Activated CD4-positive, alpha-beta T cell treated with anti-CD3 and anti-CD28 coated beads for 1 hour (primary cell): Measurements from ENCODE around the gene USP40.

Experiments
- DNase-seq: peaks from one replicate; pipeline ENCODE4 v3.0.0-alpha.2; 2020

Gene USP40

DNA sequence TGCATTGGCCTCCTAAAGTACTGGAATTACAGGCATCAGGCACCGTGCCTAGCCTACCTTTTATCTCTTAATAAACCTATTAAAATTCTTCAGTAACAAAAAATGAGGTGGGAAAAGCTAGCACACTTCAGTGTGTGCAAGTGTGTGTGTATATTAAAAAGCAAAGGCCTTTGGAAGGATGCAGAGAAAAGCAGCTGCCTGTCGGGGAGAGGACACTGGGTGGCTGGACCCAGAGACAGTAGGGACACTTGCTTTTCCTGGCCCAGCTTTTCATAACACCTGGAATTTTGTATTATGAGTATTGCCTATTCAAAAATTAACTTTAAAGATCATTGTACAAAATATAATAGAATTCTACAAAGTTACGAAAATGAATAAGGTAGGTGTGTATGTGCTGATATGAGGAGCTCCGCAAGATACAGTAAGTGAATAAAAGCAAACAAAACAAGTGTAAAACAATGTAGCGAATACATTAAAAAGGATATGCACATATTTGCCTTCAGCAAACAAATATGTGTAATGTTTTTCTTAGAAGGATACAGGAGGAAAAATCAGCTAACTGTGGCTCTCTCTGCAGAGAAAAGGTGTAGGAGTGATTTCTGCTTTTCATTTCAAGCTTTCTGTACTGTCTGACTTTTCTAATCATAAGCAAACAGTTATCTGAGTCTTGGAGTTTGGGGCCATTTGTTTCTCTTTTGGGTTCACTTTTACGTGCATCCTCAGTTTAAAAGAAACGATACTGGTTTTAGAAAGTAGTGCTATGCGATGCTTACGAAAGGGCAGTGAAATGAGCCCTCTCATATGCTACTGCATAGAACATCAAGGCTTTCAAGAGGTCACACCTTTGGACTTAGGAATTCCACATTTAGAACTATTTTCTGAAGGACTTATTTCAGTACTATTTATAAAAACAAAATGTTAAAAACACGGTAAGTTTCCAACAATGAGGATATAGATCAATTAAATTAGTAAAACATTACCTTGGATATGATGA is 70.8 kb downstream of the USP40 start:
- no peak for DNase-seq

DNA sequence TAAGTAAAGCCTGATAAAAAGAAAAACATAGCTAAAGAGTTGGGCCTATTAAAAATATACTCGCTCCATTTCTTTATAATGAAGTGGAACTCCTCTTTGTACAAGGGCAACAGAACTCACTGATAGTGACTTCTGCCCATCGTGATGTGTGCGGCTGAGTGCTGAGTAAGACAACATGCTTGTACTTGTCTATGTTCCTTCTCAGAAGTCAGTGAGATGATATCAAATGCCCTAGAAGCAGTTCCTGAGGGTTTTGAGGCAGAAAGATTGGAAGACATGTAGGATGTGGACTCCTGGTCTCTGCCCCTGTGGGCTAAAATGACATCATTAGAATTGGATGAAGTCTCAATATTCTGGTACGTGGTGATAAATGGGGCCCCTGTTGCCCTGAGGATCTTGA is 73.8 kb downstream of the USP40 start:
- DNase-seq = no peak

DNA sequence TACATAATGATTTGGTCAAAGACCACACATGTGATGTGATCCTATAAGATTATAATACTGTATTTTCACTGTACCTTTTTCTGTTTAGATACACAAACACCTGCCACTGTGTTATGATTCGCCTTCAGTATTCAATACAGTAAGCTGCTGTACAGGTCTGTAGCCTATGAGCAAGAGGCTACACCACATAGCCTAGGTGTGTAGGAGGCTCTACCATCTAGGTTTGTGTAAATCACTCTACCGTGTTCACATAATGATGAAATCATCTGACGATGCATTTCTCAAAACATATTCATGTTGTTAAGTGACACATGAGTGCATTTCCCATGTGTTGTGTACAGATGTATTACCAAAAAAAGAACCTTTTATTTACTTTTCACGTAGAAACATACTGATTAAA is 74.5 kb downstream of the USP40 start:
- no peak for DNase-seq

DNA sequence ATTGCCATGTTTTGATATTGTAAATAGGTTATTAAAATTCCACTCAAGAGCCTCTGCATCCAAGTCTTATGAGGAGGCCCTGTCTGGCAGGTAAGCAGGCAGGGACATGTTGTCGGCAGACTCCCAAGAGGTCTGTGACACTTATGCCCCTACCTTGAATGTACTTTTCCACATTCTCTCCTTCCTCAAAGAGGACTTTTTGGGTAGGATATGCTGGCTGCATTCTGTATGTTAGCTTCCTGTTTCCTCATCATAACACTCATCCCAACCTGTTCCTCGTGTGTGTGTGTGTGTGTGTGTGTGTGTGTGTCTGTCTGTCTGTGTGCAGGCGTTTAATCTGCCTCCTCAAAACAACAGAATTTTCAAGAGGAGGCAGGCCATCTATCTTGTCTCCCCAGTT is 75.3 kb downstream of the USP40 start:
- no peak for DNase-seq

DNA sequence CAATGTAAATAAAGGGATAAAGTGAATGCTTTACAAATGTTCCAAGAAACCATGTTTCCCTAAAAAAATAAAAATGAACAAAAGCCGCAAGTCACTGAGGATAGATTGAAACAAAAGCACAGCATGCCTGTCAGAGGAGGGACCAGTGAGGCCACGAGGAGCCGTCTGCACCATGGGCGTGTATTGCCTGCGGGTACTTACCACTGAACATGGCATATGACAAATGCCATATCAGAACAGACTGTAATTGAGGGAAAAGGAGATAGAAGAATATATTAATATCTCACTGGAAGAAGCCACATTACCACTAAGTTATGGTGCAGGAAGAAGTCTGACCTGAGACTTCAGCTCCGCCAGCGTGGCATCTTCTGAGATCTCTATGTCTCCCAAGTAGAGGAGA is 75.8 kb downstream of the USP40 start:
- no peak for DNase-seq

DNA sequence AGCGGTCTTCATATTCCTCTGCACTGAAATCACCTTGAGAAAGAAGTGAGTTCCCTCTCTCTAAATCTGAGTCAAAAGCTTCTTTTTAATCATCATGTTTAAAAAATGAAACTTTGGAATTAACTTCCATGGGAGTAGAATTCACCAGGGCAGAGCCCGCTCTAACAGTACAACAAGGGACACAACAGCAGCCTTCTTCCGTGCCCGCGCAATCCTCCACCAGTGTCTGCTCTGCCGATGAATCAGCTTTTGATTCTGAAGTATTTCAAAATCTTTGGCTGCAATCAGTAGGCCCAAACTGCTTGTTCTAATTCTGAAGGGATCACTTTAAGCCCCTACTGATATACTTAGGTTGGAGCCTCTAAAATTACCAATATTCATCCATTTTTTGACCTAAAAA is 76.9 kb downstream of the USP40 start:
- DNase-seq = no peak

DNA sequence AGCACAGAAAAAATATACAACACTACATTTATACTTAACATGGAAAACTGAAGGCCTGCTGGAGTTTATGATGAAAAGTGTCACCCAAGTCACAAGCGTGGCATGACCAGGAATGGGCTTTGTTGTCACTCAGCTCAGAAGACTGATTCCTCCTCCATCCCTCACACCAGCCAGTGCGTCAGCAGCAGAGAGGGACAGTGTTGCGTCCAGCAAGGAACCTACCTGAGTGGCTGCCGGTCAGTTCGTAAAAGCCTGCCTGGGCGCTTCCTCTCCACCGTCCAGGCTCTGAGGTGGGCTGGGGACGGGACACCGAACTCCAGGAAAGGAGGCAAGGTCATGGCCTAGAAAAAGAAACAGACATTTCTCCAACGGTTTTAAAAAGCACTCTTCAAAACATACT is 77.4 kb downstream of the USP40 start:
- no peak for DNase-seq

DNA sequence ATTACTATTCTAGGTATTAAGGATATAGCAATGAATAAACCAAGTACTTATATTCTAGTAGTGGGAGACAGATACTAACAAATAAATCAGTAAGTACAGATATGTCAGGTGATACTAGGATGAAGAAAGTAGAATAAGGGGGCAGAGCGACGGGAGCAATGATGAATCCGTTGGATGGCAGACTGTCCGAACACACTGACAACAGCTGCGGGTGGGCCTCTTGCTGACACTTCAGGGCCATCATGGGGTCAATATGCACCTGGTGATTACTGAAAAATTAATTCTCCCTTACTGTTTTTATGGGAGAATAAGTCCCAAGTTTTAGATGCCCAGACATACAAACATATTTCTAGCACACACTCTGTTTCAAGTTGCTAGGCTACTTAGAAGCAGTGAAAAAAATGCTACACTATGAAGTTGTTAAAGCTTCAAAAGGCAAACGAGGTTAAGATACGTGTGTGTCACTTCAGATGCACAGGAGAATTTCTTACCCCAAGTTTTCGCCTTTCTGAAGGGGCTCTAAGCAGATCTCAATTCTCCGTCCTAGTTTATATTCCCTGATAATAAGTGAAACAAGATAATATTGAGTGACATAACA is 78.7 kb downstream of the USP40 start:
- DNase-seq = no peak

DNA sequence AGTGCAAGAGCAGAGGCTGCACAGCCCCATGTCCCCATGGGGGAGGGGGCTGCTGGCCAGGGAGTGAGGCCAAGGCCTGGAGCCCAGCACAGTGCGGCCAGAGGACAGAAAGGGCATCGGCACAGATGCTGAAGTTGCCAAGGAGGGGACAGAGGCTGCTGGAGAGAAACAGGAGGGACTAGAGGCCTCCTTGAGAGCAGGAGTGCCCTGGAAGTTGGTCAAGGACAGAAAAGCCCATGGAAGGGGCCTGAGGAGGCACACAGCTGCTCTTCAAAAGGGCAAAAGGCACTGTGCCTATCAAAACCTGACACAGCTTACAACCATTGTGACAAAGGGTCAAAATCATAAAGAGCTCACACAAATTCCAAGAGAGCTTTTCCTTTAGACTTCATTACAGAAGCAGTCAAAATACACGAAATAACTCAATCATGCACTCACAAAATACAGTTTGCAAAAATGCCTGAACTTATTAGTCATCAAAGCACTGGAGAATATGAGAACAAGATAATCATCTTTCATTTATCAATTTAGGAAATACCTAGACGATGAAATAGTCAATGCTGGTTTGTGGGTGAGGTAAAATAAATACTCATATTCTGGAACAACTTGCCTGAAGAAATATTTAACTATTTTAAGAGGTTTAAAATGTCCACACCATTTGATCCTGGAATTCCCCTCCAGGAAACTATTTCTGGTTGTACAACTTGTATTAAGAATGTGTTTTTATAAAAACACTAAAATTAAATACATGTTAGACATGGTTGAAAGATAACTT is 79.6 kb downstream of the USP40 start:
- DNase-seq = no peak

DNA sequence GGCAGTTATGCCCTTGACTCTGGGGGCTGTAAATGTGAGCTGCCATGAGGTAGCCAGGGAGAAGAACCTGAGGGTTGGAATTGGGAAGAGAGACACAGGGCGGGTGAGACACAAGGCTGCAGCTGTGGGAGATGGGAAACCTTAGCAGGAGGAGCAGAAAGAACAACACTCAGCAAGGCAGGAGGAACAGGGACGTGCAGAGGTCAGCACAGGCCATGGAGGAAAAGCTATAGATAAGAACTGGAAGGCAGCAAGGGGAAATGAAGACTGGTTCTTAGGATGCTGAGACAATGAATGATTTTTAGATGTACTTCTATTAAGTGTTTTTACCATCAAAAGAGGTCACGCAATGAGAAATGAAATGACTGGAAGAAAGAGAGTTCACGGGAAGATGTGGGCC is 80.2 kb downstream of the USP40 start:
- no peak for DNase-seq

DNA sequence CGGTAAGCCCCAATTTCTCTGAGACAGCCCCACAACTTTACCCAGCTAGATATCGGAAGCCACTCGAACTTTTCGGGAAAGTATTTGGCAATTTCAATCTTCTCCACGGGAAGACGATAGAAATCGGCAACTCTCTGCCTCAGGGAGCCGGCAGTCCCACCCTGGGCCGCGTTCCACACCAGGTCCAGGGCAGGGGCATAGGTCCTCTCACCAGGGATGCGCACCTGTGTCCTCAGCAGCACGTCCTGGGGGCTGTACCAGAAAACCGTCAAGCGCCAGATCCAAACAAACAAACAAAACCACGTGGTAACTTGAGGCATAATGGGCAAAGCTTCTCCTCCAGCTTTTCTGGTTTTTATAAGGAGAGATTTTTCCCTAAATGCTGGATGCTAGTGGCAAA is 80.9 kb downstream of the USP40 start:
- no peak for DNase-seq

DNA sequence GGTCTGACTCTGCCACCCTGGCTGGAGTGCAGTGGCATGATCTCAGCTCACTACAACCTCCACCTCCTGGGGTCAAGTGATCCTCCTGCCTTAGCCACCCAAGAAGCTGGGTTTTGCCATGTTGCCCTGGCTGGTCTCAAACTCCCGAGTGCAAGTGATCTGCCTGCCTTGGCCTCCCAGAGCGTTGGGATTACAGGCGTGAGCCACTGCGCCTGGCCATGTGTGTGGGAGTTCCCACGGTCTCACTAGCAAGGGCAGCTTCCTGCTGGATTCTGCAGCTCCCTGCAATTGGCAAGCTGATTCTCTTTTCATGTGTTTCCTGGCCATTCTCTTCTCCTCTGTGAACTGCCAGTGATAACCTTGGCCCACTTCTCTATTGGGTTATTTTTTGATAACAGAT is 84.0 kb downstream of the USP40 start:
- no peak for DNase-seq

DNA sequence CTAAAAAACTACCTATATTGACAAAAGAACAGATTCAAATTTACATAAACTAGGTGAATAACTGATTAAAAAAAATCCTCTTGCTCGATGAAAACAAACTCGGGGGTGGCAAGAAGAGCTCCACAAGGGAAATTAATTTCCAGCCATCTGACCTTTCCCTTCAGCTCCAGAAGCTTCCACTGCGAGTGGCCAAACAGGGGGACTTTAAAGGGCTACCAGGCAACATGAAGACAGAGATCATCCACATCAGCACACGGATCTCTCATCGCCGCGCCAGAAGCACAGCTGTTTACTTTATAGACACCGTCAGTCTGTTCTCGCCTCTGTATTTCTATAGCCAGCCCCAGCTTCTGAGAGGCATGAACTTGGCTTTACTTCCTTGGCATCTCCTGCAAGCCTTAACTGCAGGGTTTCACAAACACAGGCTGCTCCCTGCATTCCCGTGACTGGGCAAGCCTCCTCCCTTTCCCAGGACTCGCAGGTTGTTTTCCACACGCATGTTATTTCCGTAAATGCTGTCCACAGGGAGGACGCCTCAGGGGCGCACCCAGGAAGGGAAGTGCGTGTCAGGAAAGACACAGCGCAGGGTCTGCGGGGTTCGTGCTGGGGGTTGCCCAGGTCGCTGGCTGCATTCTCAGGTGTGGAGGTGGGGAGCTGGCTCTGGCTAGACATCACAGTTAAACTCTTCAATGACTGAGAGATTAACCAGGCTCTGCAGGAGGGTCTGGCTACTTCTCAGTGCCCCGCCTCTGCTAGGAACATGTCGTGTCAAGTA is 85.0 kb downstream of the USP40 start:
- no peak for DNase-seq

DNA sequence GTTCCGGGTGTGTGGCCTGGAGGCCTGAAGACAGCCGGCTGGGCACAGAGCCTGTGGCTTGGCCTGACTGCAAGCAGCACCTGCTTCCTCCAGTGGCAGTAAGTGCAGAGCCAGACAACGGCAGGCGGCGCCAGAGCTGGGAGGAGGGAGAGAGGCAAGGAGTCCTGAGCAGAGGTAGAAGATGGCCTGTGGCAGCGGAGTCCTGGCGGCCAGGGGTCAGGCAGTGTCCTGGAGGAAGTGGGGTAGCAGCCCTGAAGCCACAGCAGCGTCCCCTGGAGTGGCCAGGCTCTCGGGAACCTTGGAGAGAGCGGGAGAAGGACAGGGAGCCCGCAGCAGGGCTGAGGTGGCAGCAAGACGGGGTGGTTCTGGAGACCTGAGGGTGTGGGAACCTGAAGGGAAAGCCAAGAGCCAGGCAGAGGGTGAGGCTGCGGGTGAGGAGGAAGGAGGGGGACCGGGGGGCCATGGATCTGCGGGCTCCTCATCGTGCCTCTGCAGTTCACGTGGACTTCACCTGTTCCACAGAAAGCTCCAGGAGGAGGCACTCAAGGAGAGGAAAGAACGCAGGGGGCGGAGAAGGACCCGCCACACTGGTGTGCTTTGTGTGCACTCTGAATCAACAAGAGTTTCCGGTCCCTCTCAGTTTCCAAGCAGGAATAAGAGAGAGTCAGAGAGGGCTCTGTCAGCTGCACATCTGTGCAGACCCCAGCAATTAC is 85.9 kb downstream of the USP40 start:
- DNase-seq = no peak

DNA sequence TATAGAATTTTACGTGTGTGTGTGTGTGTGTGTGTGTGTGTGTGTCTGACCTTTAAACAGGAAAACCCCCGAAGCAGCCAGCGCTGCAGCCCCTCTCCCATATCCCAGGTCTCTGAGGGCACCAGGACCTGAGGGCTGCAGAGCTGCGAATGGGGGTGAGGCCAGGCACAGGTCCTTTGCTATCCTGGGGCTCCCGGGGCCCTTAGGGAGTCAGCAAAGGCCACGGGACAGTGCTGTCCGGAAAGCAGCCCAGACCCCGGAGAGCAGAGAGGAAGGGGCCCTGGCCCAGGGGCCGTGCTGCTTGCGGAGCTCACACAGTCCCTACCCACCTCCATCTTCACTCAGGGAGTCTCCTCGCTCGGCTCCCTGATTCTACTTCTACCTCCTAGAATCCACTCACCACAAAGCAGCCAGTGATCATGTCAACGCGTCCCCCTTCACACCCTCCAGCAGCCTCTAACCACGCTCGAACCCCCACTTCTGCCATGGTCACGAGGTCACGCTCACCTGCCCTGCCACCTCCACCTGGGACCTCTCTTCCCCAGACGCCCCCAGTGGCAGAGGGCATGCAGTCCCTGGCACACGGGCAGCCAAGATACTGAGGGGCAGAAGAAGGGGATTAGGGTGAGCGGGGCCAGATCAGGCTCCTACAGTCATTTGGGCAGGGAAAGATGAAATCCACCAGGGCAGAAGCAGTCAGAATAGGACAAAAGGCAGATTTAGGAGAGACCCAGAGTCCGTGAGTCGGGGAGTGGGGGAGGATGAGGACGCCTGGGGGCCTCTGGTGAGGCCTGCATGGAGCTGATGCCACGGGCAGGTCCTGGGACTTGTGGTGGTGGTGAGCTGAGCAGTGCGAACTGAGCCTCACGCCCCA is 86.7 kb downstream of the USP40 start:
- no peak for DNase-seq

DNA sequence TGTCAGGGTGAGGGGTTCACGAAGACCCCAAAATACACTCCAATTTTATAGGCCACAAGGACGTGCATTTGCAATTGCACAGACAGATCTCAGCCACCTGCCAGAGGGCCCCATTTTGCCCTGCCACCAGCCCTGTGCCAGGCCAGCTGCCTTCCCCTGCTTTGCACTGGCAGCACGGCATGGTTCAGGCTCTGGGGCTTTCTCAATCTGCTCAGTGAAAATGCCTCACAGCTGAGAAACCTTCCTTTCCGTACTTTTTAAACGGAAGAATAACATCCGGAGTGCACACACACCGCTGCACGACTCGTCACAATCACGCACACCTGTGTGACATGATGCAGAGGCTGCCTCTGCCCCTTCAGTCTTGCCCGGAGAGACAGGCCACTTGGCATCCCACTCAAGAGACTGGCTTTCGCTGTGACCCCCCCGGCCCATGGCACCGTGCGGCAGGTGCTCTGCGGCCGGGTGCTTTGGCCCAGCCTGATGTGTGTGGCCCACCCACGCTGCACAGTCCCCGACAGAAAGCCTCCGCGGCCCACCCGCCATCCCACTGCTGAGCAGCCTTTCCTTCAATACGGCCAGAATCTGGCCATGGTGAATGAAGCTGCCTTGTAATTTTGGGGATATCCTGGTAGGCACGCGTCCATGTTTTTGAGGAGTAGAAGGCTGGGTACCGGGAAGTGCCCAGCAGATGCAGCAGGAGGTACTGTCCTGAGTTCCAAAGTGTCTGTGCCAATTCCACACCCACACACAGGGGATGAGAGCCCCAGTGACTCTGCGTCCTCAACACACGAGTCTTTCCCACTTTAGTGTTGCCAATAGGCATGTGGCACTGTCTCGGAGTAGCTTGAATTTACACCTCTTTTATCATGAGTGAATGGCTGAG is 88.8 kb downstream of the USP40 start:
- no peak for DNase-seq

DNA sequence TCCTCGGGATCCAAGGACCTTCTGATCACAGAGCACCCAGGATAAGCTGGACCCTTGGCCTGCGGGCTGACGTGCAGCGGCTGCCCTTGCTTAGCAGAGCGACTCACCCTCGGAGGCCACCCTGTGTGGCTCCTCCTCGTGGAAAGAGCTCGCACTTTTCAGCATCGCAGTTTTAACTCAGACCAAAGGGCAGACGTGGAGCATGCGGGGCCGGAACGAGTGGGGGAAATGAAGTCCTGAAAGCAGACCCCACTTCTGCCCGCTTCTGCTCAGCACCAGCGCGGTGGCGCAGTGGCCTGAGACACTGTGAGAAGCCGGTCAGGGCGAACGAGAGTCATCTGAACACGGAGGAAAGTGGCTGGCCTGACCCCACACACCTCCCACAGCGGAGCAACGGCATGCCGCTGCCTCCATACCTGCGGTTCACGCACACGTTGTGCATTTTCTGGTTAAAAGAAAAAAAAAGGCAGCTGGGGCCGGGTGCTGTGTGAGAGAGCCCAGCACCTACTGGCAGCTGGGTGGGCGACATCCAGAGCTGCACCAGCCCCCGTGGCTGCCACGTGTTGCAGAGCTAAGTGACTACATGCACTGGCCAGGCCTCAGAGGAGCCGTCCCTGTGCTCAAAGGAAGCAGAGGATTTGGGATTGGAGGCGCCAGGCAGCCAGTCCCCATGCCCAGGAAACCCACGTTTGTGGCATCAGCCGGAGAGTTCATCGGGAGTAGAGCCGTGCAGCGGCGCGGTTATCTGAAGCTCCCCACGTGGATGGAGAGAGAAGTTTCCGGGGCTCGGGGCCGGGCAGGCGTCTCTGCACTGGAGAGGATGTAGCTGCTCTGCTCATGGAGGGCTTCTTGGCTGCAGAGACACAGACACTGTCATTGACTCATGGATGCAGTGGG is 89.7 kb downstream of the USP40 start:
- no peak for DNase-seq

DNA sequence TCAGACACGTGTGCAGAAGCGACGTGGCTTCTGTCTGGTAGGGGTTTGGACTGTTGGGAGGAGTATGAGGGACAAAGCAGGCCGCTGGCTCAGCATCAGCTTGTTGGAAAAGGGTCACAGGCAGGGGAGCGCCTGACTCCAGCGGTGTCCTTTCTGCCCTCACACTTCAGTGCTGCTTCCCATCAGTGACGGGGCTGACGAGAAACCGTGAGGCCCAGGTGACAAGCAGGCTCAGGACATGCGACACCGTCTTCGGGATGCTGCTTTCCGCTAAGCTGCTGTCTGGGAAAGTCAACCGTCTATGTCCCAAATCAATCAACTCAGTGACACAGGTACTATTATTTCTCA is 90.5 kb downstream of the USP40 start:
- DNase-seq = no peak
